ENCODE results near the gene MAP6.

GRCh38 chr11:75563978-75564552 is 104.8 kb downstream of the MAP6 start:
- TF ChIP-seq CTCF (IDR thresholded peaks at IDR 0.05) = peak in 2 of 4 donors; percentile 8 to 20
- no peak for TF ChIP-seq POLR2A (IDR thresholded peaks at IDR 0.05)

Data from right lobe of liver (tissue), 4 donors.